Endothelial cell (in vitro differentiated cells): ENCODE measurements around the gene SPIRE1. TPM values are rescaled to one million over a fixed set of nuclear protein-coding genes. Genes with fewer than 3 reads are reported as not detected.

Source experiments
- DNase-seq: peaks from one replicate; pipeline ENCODE4 v3.0.0; 2021; ENCODE audit warnings: low spot score
- H3K27ac Mint-ChIP-seq: one replicate; pipeline ENCODE4 v1.8.0; 2021; ENCODE audit warnings: mixed read lengths, inconsistent platforms; ENCODE audit not compliant: unreplicated experiment
- H3K27me3 Mint-ChIP-seq: one replicate; pipeline ENCODE4 v1.8.0; 2021; ENCODE audit warnings: mild to moderate bottlenecking, moderate library complexity, mixed read lengths, inconsistent platforms; ENCODE audit not compliant: unreplicated experiment
- H3K36me3 Mint-ChIP-seq: one replicate; pipeline ENCODE4 v1.8.0; 2021; ENCODE audit warnings: mild to moderate bottlenecking, low read depth, mixed read lengths, inconsistent platforms; ENCODE audit not compliant: unreplicated experiment
- H3K4me1 Mint-ChIP-seq: one replicate; pipeline ENCODE4 v1.8.0; 2021; ENCODE audit warnings: mild to moderate bottlenecking, mixed read lengths, inconsistent platforms; ENCODE audit not compliant: unreplicated experiment
- H3K4me3 Mint-ChIP-seq: one replicate; pipeline ENCODE4 v1.8.0; 2021; ENCODE audit warnings: mild to moderate bottlenecking, mixed read lengths, inconsistent platforms; ENCODE audit not compliant: unreplicated experiment
- H3K9me3 Mint-ChIP-seq: one replicate; pipeline ENCODE4 v1.8.0; 2021; ENCODE audit warnings: mixed read lengths, inconsistent platforms; ENCODE audit not compliant: unreplicated experiment
- total RNA-seq: library from RNA; stranded (reverse); fragmentation: NEBNext Ultra II Directional; extraction: Animal tissue kit (Norgen Biotek cat#: 25700); gene quantifications from one replicate; pipeline ENCODE4 v1.2.1, GENCODE V29; 2021; ENCODE audit not compliant: unreplicated experiment
- TF ChIP-seq, protein P1 (sequence below): fragments of 200-600 bp; sonication (generic); IDR thresholded peaks from one replicate; pipeline ENCODE4 v1.5.0; 2021; ENCODE audit warnings: antibody characterized with exemption; ENCODE audit not compliant: unreplicated experiment

The SPIRE1 gene
- total RNA-seq, 1 donor from 2014 or later: 31.3 TPM

- H3K27ac Mint-ChIP-seq: no peak overlapping the region
- no peaks in the 10 kb centered on the region for H3K9me3 Mint-ChIP-seq
Measured at GRCh38 chr18:12428923-12429322, 229.0 kb downstream of the SPIRE1 start.

GRCh38 chr18:12426924-12427323 lies 231.0 kb downstream of the SPIRE1 start:
- Mint-ChIP-seq H3K4me3 (no peak overlapping the region), H3K27me3 (no peaks in the 10 kb centered on the region), H3K27ac (no peak overlapping the region), H3K9me3 (no peaks in the 10 kb centered on the region), H3K4me1 (no peaks in the 10 kb centered on the region), H3K36me3 (peaks cover 11% of the 10 kb centered on the region)
- DNase-seq: no peak
- TF ChIP-seq, protein P1, sequence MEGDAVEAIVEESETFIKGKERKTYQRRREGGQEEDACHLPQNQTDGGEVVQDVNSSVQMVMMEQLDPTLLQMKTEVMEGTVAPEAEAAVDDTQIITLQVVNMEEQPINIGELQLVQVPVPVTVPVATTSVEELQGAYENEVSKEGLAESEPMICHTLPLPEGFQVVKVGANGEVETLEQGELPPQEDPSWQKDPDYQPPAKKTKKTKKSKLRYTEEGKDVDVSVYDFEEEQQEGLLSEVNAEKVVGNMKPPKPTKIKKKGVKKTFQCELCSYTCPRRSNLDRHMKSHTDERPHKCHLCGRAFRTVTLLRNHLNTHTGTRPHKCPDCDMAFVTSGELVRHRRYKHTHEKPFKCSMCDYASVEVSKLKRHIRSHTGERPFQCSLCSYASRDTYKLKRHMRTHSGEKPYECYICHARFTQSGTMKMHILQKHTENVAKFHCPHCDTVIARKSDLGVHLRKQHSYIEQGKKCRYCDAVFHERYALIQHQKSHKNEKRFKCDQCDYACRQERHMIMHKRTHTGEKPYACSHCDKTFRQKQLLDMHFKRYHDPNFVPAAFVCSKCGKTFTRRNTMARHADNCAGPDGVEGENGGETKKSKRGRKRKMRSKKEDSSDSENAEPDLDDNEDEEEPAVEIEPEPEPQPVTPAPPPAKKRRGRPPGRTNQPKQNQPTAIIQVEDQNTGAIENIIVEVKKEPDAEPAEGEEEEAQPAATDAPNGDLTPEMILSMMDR: no peak

More at GRCh38 chr18:12428923-12429322, 229.0 kb downstream of the SPIRE1 start:
- H3K4me3 Mint-ChIP-seq: no peak overlapping the region
- H3K27me3 Mint-ChIP-seq: no peaks in the 10 kb centered on the region
- H3K36me3 Mint-ChIP-seq: peaks cover 16% of the 10 kb centered on the region
- no peak for DNase-seq
- TF ChIP-seq, protein P1: no peak
- no peaks in the 10 kb centered on the region for H3K4me1 Mint-ChIP-seq

- no peak overlapping the region for H3K4me3 Mint-ChIP-seq
- H3K4me1 Mint-ChIP-seq: no peaks in the 10 kb centered on the region
- H3K27me3 Mint-ChIP-seq: peaks cover 9% of the 10 kb centered on the region
- no peak overlapping the region for H3K27ac Mint-ChIP-seq
- DNase-seq: no peak
- H3K9me3 Mint-ChIP-seq: no peaks in the 10 kb centered on the region
- H3K36me3 Mint-ChIP-seq: peaks cover 11% of the 10 kb centered on the region
- TF ChIP-seq, protein P1: no peak
Measured at GRCh38 chr18:12424252-12424651, 233.7 kb downstream of the SPIRE1 start.

DNA sequence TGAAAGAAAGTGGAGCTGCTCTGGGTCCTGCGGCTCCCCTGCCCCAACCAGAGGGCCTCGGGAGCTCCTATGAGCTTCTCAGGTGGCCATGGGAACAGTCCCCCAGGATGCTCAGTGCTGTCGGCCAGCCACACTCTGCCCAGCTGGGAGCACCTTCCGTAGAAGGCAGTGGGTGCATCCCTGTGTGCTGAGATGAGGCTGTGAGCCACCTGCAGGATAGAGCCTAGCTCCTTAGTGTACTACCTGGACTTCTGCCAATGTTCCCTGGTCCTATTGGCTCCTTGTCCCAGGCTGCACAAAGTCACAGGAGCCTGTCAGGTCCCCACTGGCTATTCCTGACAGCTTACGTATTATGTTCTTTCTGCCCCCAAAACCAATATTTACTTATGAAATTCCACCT lies 234.1 kb downstream of the SPIRE1 start:
- no peak overlapping the region for H3K4me3 Mint-ChIP-seq

GRCh38 chr18:12423393-12423792 lies 234.5 kb downstream of the SPIRE1 start:
- H3K4me1 Mint-ChIP-seq: no peaks in the 10 kb centered on the region
- no peaks in the 10 kb centered on the region for H3K9me3 Mint-ChIP-seq
- H3K27me3 Mint-ChIP-seq: peaks cover 9% of the 10 kb centered on the region
- H3K27ac Mint-ChIP-seq: no peak overlapping the region
- H3K36me3 Mint-ChIP-seq: peaks cover 7% of the 10 kb centered on the region
- TF ChIP-seq, protein P1: no peak
- no peak for DNase-seq
- H3K4me3 Mint-ChIP-seq: no peak overlapping the region

More for the DNA sequence above, 234.1 kb downstream of the SPIRE1 start:
- Mint-ChIP-seq H3K36me3 (peaks cover 11% of the 10 kb centered on the region), H3K9me3 (no peaks in the 10 kb centered on the region), H3K27ac (no peak overlapping the region), H3K4me1 (no peaks in the 10 kb centered on the region), H3K27me3 (peaks cover 9% of the 10 kb centered on the region)
- TF ChIP-seq, protein P1: no peak
- no peak for DNase-seq
